MM.1S (cell line): Measurements from ENCODE around the gene WDR31.

Source experiments
- DNase-seq: peaks from one replicate; pipeline ENCODE4 v3.0.0-alpha.2; 2015
- H2AFZ ChIP-seq: fragments of 300-600 bp; sonication (generic); 2 replicates; pipeline ENCODE4 v1.6.0; 2016; ENCODE audit warnings: antibody characterized with exemption, low read length
- H3F3A ChIP-seq: fragments of 300-600 bp; sonication (generic); 2 replicates; pipeline ENCODE4 v1.6.1; 2016; ENCODE audit warnings: mild to moderate bottlenecking, antibody characterized with exemption, low read length, moderate library complexity, mixed read lengths; ENCODE audit not compliant: insufficient read depth
- H3K27ac ChIP-seq: fragments of 300-600 bp; sonication (generic); 2 replicates; pipeline ENCODE4 v1.5.1; 2016; ENCODE audit warnings: mild to moderate bottlenecking, low read length
- H3K27me3 ChIP-seq: fragments of 300-600 bp; sonication (generic); replicated peaks from 2 replicates; pipeline ENCODE4 v1.6.0; 2016; ENCODE audit warnings: low read length; ENCODE audit not compliant: insufficient read depth
- H3K36me3 ChIP-seq: fragments of 300-600 bp; sonication (generic); replicated peaks from 2 replicates; pipeline ENCODE4 v1.6.1; 2016; ENCODE audit warnings: mild to moderate bottlenecking, low read length, mixed read lengths; ENCODE audit not compliant: insufficient read depth
- H3K4me1 ChIP-seq: fragments of 300-600 bp; sonication (generic); 2 replicates; pipeline ENCODE4 v1.6.1; 2016; ENCODE audit warnings: low read length, mixed read lengths
- H3K4me2 ChIP-seq: fragments of 300-600 bp; sonication (generic); 2 replicates; pipeline ENCODE4 v1.6.0; 2016; ENCODE audit warnings: low read depth, low read length
- H3K4me3 ChIP-seq: fragments of 300-600 bp; sonication (generic); 2 replicates; pipeline ENCODE4 v1.5.1; 2016; ENCODE audit warnings: low read length, mixed read lengths
- H3K79me2 ChIP-seq: fragments of 300-600 bp; sonication (generic); 2 replicates; pipeline ENCODE4 v1.6.1; 2016; ENCODE audit warnings: mixed run types, low read length, mixed read lengths
- H3K9ac ChIP-seq: fragments of 300-600 bp; sonication (generic); 2 replicates; pipeline ENCODE4 v1.6.1; 2016; ENCODE audit warnings: low read length, mixed read lengths
- H3K9me2 ChIP-seq: fragments of 300-600 bp; sonication (generic); replicated peaks from 2 replicates; pipeline ENCODE4 v1.6.1; 2016; ENCODE audit warnings: mild to moderate bottlenecking, low read length, mixed read lengths; ENCODE audit not compliant: insufficient read depth
- H3K9me3 ChIP-seq: fragments of 300-600 bp; sonication (generic); replicated peaks from 2 replicates; pipeline ENCODE4 v1.6.1; 2016; ENCODE audit warnings: mild to moderate bottlenecking, low read length, mixed read lengths; ENCODE audit not compliant: insufficient read depth
- H4K20me1 ChIP-seq: fragments of 300-600 bp; sonication (generic); 2 replicates; pipeline ENCODE4 v1.6.1; 2016; ENCODE audit warnings: mild to moderate bottlenecking, low read length, moderate library complexity, mixed read lengths; ENCODE audit not compliant: insufficient read depth
- EZH2 ChIP-seq: fragments of 300-600 bp; sonication (generic); optimal IDR thresholded peaks from 2 replicates; pipeline ENCODE3; 2017; ENCODE audit warnings: low read depth, mild to moderate bottlenecking, antibody characterized with exemption, low read length, mixed read lengths
- EZH2phosphoT487 ChIP-seq: fragments of 300-600 bp; sonication (generic); IDR thresholded peaks from 2 replicates; pipeline ENCODE4 v1.6.1; 2018; ENCODE audit warnings: antibody characterized with exemption, low read length
- TF ChIP-seq, protein P1 (sequence below): fragments of 300-600 bp; sonication (generic); IDR thresholded peaks from 2 replicates; pipeline ENCODE4 v1.5.1; 2016; ENCODE audit warnings: antibody characterized with exemption, low read length, mixed read lengths

The WDR31 gene

DNA sequence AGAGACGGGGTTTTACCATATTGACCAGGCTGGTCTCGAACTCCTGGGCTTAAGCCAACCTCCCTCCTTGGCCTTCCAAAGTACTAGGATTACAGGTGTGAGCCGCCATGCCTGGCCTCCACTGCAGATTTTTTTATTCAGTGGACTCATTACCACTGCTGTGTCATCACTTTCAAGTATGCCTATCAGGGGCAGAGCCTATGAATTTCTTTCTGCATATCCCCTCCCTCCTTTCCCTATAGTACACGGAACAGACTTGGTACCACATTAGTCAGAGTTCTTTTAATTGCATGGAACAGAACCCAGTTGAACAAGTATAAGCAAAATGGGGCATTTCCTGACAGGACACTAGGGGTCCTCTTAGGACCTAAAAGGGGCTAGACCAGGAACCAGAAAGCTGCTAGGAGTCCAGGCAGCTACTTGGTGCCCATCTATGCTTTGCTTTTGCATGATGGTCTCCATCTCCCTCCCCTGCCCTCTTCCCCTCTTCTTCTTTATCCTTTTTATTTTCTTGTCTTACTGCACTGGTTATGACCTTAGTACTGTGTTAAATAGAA is 15.0 kb upstream of the WDR31 start:
- Histone ChIP-seq H3K36me3 (no peaks in the 10 kb centered on the region), H3K4me1 (peaks cover 25% of the 10 kb centered on the region), H3K79me2 (peaks cover 51% of the 10 kb centered on the region), H3K4me2 (no peak overlapping the region), H4K20me1 (no peaks in the 10 kb centered on the region), H2AFZ (no peak overlapping the region), H3K9me2 (no peaks in the 10 kb centered on the region), H3K4me3 (no peak overlapping the region), H3K27me3 (no peaks in the 10 kb centered on the region), H3K27ac (no peak overlapping the region), H3K9me3 (no peaks in the 10 kb centered on the region), H3K9ac (no peak overlapping the region), H3F3A (peaks cover 17% of the 10 kb centered on the region)
- no peak for DNase-seq
- TF ChIP-seq EZH2 (no peak), EZH2phosphoT487 (no peak)
- TF ChIP-seq, protein P1, sequence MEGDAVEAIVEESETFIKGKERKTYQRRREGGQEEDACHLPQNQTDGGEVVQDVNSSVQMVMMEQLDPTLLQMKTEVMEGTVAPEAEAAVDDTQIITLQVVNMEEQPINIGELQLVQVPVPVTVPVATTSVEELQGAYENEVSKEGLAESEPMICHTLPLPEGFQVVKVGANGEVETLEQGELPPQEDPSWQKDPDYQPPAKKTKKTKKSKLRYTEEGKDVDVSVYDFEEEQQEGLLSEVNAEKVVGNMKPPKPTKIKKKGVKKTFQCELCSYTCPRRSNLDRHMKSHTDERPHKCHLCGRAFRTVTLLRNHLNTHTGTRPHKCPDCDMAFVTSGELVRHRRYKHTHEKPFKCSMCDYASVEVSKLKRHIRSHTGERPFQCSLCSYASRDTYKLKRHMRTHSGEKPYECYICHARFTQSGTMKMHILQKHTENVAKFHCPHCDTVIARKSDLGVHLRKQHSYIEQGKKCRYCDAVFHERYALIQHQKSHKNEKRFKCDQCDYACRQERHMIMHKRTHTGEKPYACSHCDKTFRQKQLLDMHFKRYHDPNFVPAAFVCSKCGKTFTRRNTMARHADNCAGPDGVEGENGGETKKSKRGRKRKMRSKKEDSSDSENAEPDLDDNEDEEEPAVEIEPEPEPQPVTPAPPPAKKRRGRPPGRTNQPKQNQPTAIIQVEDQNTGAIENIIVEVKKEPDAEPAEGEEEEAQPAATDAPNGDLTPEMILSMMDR, result no peak

DNA sequence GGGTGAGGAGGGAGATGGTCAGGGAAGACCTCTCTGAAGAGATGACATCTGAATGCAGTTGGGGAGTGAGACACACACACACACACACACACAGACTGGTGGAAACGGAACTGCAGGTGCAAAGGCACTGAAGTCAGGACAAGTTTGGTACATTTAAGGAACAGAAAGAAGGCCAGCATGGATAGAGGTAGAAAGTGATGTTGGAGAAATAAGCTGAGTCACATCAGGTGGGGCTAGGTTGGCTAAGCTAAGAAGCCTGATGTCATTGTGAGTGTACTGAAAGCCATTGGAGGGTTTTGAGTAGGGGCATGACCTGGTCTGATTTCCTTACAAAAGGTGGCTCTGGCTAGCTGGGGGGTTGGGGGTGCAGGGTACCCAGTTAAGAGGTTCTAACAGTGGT is 12.3 kb upstream of the WDR31 start:
- no peaks in the 10 kb centered on the region for H3K27me3 ChIP-seq
- DNase-seq, result peak; percentile 15

DNA sequence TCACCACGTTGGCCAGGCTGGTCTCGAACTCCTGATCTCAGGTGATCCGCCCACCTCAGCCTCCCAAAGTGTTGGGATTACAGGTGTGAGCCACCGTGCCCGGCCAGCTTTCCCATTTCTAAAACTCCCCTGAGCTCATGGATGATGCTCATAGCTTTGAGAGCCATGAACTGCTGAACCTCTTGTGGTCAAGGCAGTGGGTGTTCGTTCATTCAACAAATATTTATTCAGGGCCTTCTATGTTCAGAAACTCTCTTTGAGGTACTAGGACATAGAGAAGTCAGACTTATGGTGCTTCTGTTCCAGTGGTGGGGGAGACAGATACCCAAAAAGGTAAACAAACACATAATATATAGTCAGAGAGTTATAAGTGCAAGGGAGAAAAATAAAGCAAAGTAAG is 11.9 kb upstream of the WDR31 start:
- Histone ChIP-seq H3K4me1 (peaks cover 40% of the 10 kb centered on the region), H3K36me3 (no peaks in the 10 kb centered on the region), H3K27me3 (no peaks in the 10 kb centered on the region), H3K9me3 (no peaks in the 10 kb centered on the region), H3K79me2 (peaks cover 48% of the 10 kb centered on the region), H3K4me3 (no peak overlapping the region), H3K27ac (peak overlapping the region; percentile 53; the same call in 1 of the 2 replicates), H4K20me1 (no peaks in the 10 kb centered on the region), H3K9me2 (no peaks in the 10 kb centered on the region), H2AFZ (no peak overlapping the region), H3K4me2 (peak overlapping the region; percentile 26; the same call in 1 of the 2 replicates), H3F3A (peaks cover 42% of the 10 kb centered on the region), H3K9ac (no peak overlapping the region)
- DNase-seq, result no peak
- TF ChIP-seq EZH2phosphoT487 (no peak), EZH2 (no peak)
- TF ChIP-seq, protein P1, result no peak

More for the DNA sequence above, 12.3 kb upstream of the WDR31 start:
- H4K20me1 ChIP-seq, result no peaks in the 10 kb centered on the region
- no peak overlapping the region for H2AFZ ChIP-seq
- H3K36me3 ChIP-seq, result no peaks in the 10 kb centered on the region
- H3K4me2 ChIP-seq, result no peak overlapping the region
- H3K9me2 ChIP-seq, result no peaks in the 10 kb centered on the region
- no peaks in the 10 kb centered on the region for H3K9me3 ChIP-seq
- H3F3A ChIP-seq, result peaks cover 40% of the 10 kb centered on the region
- 0 out of 2 replicates have a peak overlapping the region, but pooled peaks have one; percentile 17 for H3K9ac ChIP-seq
- H3K4me3 ChIP-seq, result no peak overlapping the region
- peaks cover 38% of the 10 kb centered on the region for H3K4me1 ChIP-seq
- TF ChIP-seq EZH2phosphoT487, result no peak
- peak overlapping the region; percentile 53; the same call in 1 of the 2 replicates for H3K27ac ChIP-seq
- peaks cover 49% of the 10 kb centered on the region for H3K79me2 ChIP-seq

DNA sequence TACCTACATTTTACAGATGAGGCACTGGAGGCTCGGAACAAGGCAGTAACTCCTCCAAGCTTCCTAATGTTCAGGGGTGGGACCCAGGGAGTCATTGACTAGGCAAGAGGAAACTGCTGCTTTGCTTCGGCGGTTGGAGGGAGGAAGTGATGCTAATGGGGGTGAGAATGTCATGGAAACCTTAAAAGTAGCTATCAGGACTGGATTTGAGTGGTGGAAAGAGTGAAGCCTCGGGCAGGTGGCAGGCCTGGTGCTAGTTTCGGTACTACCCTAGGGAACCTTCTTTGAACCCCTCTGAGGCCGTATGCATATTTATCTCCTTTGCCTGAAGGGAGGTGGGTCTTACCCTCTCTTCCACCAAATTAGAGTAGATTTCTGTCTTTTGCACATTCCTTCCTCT is 10.9 kb upstream of the WDR31 start:
- Histone ChIP-seq H2AFZ (no peak overlapping the region), H3K4me3 (peak overlapping the region; percentile 80), H3K4me2 (peak overlapping the region; percentile 88)

More for the DNA sequence above, 10.9 kb upstream of the WDR31 start:
- H3K79me2 ChIP-seq, result peaks cover 41% of the 10 kb centered on the region
- no peaks in the 10 kb centered on the region for H3K9me2 ChIP-seq
- no peaks in the 10 kb centered on the region for H3K27me3 ChIP-seq
- H3K27ac ChIP-seq, result peak overlapping the region; percentile 89
- H3K9me3 ChIP-seq, result no peaks in the 10 kb centered on the region
- H4K20me1 ChIP-seq, result no peaks in the 10 kb centered on the region
- no peak for TF ChIP-seq EZH2phosphoT487
- TF ChIP-seq, protein P1, result no peak
- no peak for TF ChIP-seq EZH2
- peak overlapping the region; percentile 84 for H3K9ac ChIP-seq
- H3K4me1 ChIP-seq, result peaks cover 40% of the 10 kb centered on the region
- H3K36me3 ChIP-seq, result no peaks in the 10 kb centered on the region
- peaks cover 42% of the 10 kb centered on the region for H3F3A ChIP-seq
- DNase-seq, result peak; percentile 62
